CD14-positive monocyte (primary cell): ENCODE measurements around the gene UBAP1L. TPM values are rescaled to one million over a fixed set of nuclear protein-coding genes. Genes with fewer than 3 reads are reported as not detected.

ENCODE experiments used
- DNase-seq, 3 donors: peaks; one replicate each; pipeline ENCODE4 v3.0.0-alpha.2; 2011 to 2022
- H2AFZ ChIP-seq: 2 replicates; pipeline ENCODE4 v1.6.0; 2012; ENCODE audit warnings: mild to moderate bottlenecking, low read depth, low read length, inconsistent platforms; ENCODE audit not compliant: insufficient read depth, poor library complexity, severe bottlenecking
- H3K27ac ChIP-seq, 2 donors: 1 replicate in 1 of 2; 2 replicates in 1 of 2; pipeline ENCODE4 v1.5.1; 2012 to 2013; ENCODE audit warnings: low read length in 2 of 2, control low read depth in 1 of 2, inconsistent platforms in 1 of 2, low read depth in 1 of 2, mild to moderate bottlenecking in 1 of 2
- H3K27me3 ChIP-seq, 2 donors: one replicate each; pipeline versions ENCODE4 v1.6.0 to v1.6.1; 2011 to 2013; ENCODE audit warnings: low read length in 2 of 2; ENCODE audit not compliant: control insufficient read depth in 2 of 2, insufficient read depth in 2 of 2
- H3K36me3 ChIP-seq, 2 donors: replicated peaks in 1 of 2; 1 replicate in 1 of 2; 2 replicates in 1 of 2; pipeline versions ENCODE4 v1.5.1 to v1.6.1; 2012 to 2013; ENCODE audit warnings: low read length in 2 of 2, control low read depth in 1 of 2, inconsistent platforms in 1 of 2, mild to moderate bottlenecking in 1 of 2; ENCODE audit not compliant: insufficient read depth in 2 of 2, control insufficient read depth in 1 of 2
- H3K4me1 ChIP-seq, 2 donors: 1 replicate in 1 of 2; 2 replicates in 1 of 2; pipeline versions ENCODE4 v1.5.1 to v1.6.1; 2012 to 2013; ENCODE audit warnings: low read length in 2 of 2, control low read depth in 1 of 2, inconsistent platforms in 1 of 2, mild to moderate bottlenecking in 1 of 2, moderate library complexity in 1 of 2; ENCODE audit not compliant: insufficient read depth in 2 of 2, control insufficient read depth in 1 of 2
- H3K4me2 ChIP-seq: replicated peaks from 2 replicates; pipeline ENCODE3; 2012; ENCODE audit warnings: low read length, moderate library complexity, mild to moderate bottlenecking; ENCODE audit not compliant: poor library complexity, severe bottlenecking; ENCODE audit errors: extremely low read depth
- H3K4me3 ChIP-seq, 3 experiments: fragments of 200-600 bp in 1 of 3; sonication (generic) in 1 of 3; replicated peaks in 1 of 3; 1 replicate in 2 of 3; 2 replicates in 1 of 3; pipeline ENCODE4 v1.5.1; 2011 to 2013; ENCODE audit warnings: low read length in 3 of 3, mild to moderate bottlenecking in 3 of 3, control low read depth in 2 of 3, low read depth in 2 of 3, inconsistent platforms in 1 of 3, moderate library complexity in 1 of 3
- H3K79me2 ChIP-seq: 2 replicates; pipeline ENCODE4 v1.6.0; 2012; ENCODE audit warnings: mild to moderate bottlenecking, control low read depth, inconsistent platforms, low read length, moderate library complexity; ENCODE audit not compliant: insufficient read depth
- H3K9ac ChIP-seq: 2 replicates; pipeline ENCODE4 v1.6.0; 2017; ENCODE audit warnings: low read length, mild to moderate bottlenecking; ENCODE audit not compliant: insufficient read depth, poor library complexity, severe bottlenecking
- H3K9me3 ChIP-seq, 2 donors: replicated peaks in 1 of 2; 1 replicate in 1 of 2; 2 replicates in 1 of 2; pipeline versions ENCODE4 v1.5.1 to v1.6.1; 2012 to 2013; ENCODE audit warnings: low read length in 2 of 2, control low read depth in 1 of 2; ENCODE audit not compliant: control insufficient read depth in 1 of 2, insufficient read depth in 1 of 2
- H4K20me1 ChIP-seq: 2 replicates; pipeline ENCODE4 v1.6.0; 2012; ENCODE audit warnings: mild to moderate bottlenecking, low read length, control low read depth, moderate library complexity; ENCODE audit not compliant: insufficient read depth
- H3K27ac Mint-ChIP-seq, 7 donors: one replicate each; pipeline ENCODE4 v1.8.0; 2020; ENCODE audit warnings: mild to moderate bottlenecking in 7 of 7, mixed read lengths in 7 of 7, moderate library complexity in 6 of 7, inconsistent platforms in 2 of 7
- H3K27me3 Mint-ChIP-seq, 3 donors: one replicate each; pipeline ENCODE4 v1.8.0; 2021 to 2022; ENCODE audit warnings: low read depth in 3 of 3, mild to moderate bottlenecking in 3 of 3, mixed read lengths in 3 of 3, moderate library complexity in 3 of 3, inconsistent platforms in 1 of 3
- H3K36me3 Mint-ChIP-seq, 2 donors: one replicate each; pipeline ENCODE4 v1.8.0; 2020; ENCODE audit warnings: mixed read lengths in 2 of 2, inconsistent platforms in 1 of 2, mild to moderate bottlenecking in 1 of 2
- H3K4me1 Mint-ChIP-seq: one replicate; pipeline ENCODE4 v1.8.0; 2020; ENCODE audit warnings: mild to moderate bottlenecking, mixed read lengths
- H3K4me3 Mint-ChIP-seq, 2 donors: one replicate each; pipeline ENCODE4 v1.8.0; 2020; ENCODE audit warnings: mild to moderate bottlenecking in 2 of 2, mixed read lengths in 2 of 2, moderate library complexity in 1 of 2
- H3K9me3 Mint-ChIP-seq, 7 donors: one replicate each; pipeline ENCODE4 v1.8.0; 2020 to 2022; ENCODE audit warnings: mixed read lengths in 7 of 7, mild to moderate bottlenecking in 6 of 7, moderate library complexity in 6 of 7, inconsistent platforms in 2 of 7
- CTCF ChIP-seq: fragments of 200-600 bp; IDR thresholded peaks from one replicate; pipeline ENCODE4 v1.8.0; 2022; ENCODE audit warnings: antibody characterized with exemption, mild to moderate bottlenecking
- WGBS: methylation state at CpG from one replicate; pipeline ENCODE4 v1.1.5; 2013; ENCODE audit warnings: missing lambda C conversion rate; ENCODE audit not compliant: insufficient coverage; 5-methylcytosine and 5-hydroxymethylcytosine counted together
- intact Hi-C, 2 donors: fragments of 100-400 bp; cut with micrococcal nuclease; formaldehyde crosslinking; loops; one replicate each; pipeline versions ENCODE4 v1.15.0 to v1.15.1; 2023
- polyA plus RNA-seq, 3 donors: library from polyadenylated mRNA; depleted of rRNA in 1 of 3; unstranded in 2 of 3; stranded (reverse) in 1 of 3; fragments of 300-500 nt in 2 of 3; fragments of >200 nt in 1 of 3; fragmentation: Illumina TruSeq in 2 of 3; gene quantifications; 1 replicate in 2 of 3; 2 replicates in 1 of 3; pipeline ENCODE4 v1.2.3, GENCODE V29; 2012 to 2021

Gene UBAP1L
- polyA plus RNA-seq, 3 donors, result 4.8 TPM; not detected in 2

GRCh38 chr15:65115542-65115941, 542 bp upstream of the UBAP1L start:
- Histone ChIP-seq H3K9me3 (no peaks in the 10 kb centered on the region), H3K4me2 (no peak overlapping the region), H3K79me2 (peaks cover under 1% of the 10 kb centered on the region), H3K4me3 (no peak overlapping the region), H4K20me1 (no peaks in the 10 kb centered on the region), H3K9ac (no peak overlapping the region), H2AFZ (no peak overlapping the region), H3K4me1 (no peaks in the 10 kb centered on the region), H3K27ac (no peak overlapping the region), H3K36me3 (peaks cover 65 to 88% of the 10 kb centered on the region in 2 donors), H3K27me3 (no peaks in the 10 kb centered on the region)
- no peak for DNase-seq
- H3K27ac Mint-ChIP-seq, result no peak overlapping the region
- H3K27me3 Mint-ChIP-seq, result no peaks in the 10 kb centered on the region
- intact Hi-C loops, result no loop called here
- H3K36me3 Mint-ChIP-seq, result peaks cover 72 to 75% of the 10 kb centered on the region in 2 donors
- H3K9me3 Mint-ChIP-seq, result no peaks in the 10 kb centered on the region
- H3K4me3 Mint-ChIP-seq, result no peak overlapping the region
- no peak for TF ChIP-seq CTCF
- 100% methylated on average over 1 of the region's 5 CpGs for WGBS
- no peaks in the 10 kb centered on the region for H3K4me1 Mint-ChIP-seq

GRCh38 chr15:65110676-65111292, 4.2 kb downstream of the UBAP1L start:
- WGBS, result no CpG with 5 or more reads among the region's 3 CpGs

More at GRCh38 chr15:65110676-65111292, 4.2 kb downstream of the UBAP1L start:
- H3K27ac ChIP-seq, result no peak overlapping the region
- Mint-ChIP-seq H3K36me3 (peaks cover 53 to 58% of the 10 kb centered on the region in 2 donors), H3K4me1 (no peaks in the 10 kb centered on the region), H3K27me3 (no peaks in the 10 kb centered on the region), H3K4me3 (no peak overlapping the region), H3K9me3 (no peaks in the 10 kb centered on the region), H3K27ac (peak overlapping the region in 5 of 7 donors; percentile 13 to 81 (median 16))
- H2AFZ ChIP-seq, result no peak overlapping the region
- no peaks in the 10 kb centered on the region for H3K79me2 ChIP-seq
- H3K9me3 ChIP-seq, result no peaks in the 10 kb centered on the region
- no peak for TF ChIP-seq CTCF
- H3K4me2 ChIP-seq, result no peak overlapping the region
- H3K36me3 ChIP-seq, result peaks cover 30 to 52% of the 10 kb centered on the region in 2 donors
- H3K4me1 ChIP-seq, result no peaks in the 10 kb centered on the region
- DNase-seq, result no peak
- intact Hi-C loops, result no loop called here
- H3K9ac ChIP-seq, result no peak overlapping the region
- H3K27me3 ChIP-seq, result no peaks in the 10 kb centered on the region
- no peak overlapping the region for H3K4me3 ChIP-seq
- H4K20me1 ChIP-seq, result no peaks in the 10 kb centered on the region
